Head of caudate nucleus (tissue), 42 donors: Measurements from ENCODE around the gene CLVS2.

ENCODE experiments used
- DNase-seq, 42 donors: peaks; one replicate each; pipeline versions ENCODE4 v3.0.0 to v3.0.0-alpha.2; 2020 to 2021; ENCODE audit warnings: mixed read lengths in 7 of 42
- intact Hi-C: fragments of 100-400 bp; cut with DNase I; formaldehyde crosslinking; loops from one replicate; pipeline ENCODE4 v1.15.0; 2022

Gene CLVS2

DNA sequence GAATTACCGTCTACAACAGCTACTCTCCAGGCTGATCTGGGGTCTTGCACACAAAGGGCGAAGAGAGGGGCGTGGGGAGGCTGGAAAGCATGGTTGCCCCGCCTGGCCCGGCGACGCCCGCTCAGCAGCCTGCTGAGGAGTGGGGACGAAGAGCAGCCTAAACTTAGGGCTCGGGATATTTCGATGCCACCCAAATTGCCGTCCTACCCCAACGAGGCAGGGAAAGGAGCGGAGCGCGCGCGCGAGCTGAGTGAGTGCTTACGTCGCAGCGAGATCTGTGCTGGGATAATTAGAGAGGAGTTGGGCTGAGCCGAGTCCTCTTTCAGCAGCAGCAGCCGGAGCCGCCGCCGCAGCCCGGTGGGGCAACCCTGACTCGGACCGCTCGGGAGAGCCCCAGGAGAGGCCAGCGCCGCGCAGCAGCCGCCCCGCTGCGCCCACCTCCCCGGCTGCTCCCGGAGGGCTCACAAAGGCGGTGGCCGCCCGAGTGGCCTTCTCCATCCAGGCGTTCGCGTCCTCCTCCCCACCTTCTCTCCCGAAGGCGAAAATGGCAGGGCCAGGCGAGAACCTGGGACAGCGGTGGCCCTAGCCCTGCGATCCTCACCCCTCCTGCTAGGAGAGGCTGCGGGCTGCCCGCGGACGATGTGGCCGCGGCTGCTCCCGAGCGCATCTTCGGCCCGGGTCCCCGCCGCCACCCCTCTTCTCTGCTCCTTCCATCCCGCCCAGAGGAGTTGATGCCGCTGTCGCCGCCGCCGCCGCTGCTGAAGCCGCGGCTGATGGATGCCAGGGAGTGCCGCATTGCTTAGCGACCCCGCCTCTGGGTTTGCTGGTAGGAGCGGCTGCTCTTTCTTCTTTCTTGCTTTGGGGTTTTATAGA, at the start of gene CLVS2:
TSS of gene CLVS2 (plus strand) at position 315 of the 873 bp plus-strand sequence. CDS start 1,543 bp downstream, outside the sequence.
- peak; percentile 39 to 89 (median 74) for DNase-seq
- intact Hi-C loops = no loop called here

- DNase-seq = peak in 17 of 42 donors; percentile 4 to 41 (median 17)
- intact Hi-C loops = no loop called here
Observed at GRCh38 chr6:122947355-122947754, 48.7 kb upstream of the CLVS2 start.

- no peak for DNase-seq
- intact Hi-C loops = no loop called here
Observed at GRCh38 chr6:122953766-122954165, 42.3 kb upstream of the CLVS2 start.

GRCh38 chr6:122956376-122956775, 39.7 kb upstream of the CLVS2 start:
- no peak for DNase-seq
- intact Hi-C loops = no loop called here

- DNase-seq = no peak
- intact Hi-C loops = no loop called here
Observed at GRCh38 chr6:122962000-122962624, 33.9 kb upstream of the CLVS2 start.

DNA sequence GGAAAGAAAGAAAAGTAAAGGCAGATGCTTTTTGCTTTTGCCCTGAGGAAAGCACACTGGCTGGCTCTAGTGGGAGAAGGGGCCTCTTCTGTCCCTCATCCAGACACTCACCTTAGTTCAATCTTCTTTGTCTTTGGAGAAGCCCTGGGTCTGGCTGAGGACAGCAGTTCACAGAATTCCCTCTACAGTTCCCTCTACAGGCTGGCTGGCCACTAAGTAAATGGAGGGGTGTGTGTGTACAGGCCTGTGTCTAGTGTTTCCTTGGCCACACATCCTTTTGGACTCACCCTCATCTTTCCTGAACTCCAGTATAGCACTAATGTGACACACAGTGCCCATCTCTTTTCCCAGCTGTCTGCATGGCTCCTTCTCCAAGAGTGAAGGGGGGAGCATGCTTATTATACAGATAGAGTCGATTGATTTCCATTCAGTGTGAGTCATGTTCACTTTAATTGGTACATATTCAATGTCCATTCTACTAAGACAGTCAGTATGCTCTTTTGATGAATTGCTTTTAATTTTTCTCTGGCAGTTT, 26.0 kb upstream of the CLVS2 start:
- no peak for DNase-seq
- intact Hi-C loops = no loop called here

DNA sequence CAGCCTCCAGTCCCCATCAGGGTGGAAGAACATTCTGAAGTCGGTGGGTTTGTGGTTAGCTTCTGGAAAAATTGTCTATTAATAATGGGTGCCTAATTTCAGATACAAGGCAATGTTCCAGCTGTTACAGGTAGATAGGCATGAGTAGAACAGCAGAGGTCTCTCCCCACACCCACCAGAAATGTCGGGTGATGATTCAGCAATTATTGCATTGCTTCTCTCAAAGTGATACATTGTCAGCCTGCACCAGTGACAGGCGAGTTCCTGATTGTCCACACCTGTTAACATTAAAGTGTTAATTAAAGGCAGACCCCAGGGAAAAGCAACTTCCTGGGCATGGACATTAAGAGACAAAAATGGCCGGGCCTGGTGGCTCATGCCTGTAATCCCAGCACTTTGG, 18.9 kb upstream of the CLVS2 start:
- no peak for DNase-seq
- intact Hi-C loops = no loop called here

GRCh38 chr6:122984393-122984792, 11.6 kb upstream of the CLVS2 start:
- no peak for DNase-seq
- intact Hi-C loops = no loop called here

DNA sequence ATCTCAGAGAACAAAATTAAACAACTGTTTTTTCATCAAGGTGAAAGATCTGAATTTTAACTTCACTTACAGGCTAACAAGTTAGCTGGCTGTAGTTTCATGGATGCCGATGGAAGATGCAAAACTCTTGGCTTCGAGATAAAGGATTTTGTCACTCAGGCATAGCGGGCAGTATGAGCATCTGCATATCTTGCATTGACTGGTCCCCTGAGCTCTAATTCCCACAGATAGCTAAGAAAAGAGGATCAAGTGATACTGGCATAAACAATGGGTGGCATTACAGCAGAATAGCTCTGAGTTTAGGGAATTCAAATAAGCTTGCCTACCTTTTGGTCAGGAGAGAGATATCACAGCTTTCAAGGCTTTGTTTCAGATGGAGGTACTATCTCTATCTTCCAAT, 1.8 kb upstream of the CLVS2 start:
- intact Hi-C loops = no loop called here
- DNase-seq = no peak

- peak; percentile 9 to 78 (median 44) for DNase-seq
Observed at GRCh38 chr6:122996794-122997505, 915 bp downstream of the CLVS2 start.

DNA sequence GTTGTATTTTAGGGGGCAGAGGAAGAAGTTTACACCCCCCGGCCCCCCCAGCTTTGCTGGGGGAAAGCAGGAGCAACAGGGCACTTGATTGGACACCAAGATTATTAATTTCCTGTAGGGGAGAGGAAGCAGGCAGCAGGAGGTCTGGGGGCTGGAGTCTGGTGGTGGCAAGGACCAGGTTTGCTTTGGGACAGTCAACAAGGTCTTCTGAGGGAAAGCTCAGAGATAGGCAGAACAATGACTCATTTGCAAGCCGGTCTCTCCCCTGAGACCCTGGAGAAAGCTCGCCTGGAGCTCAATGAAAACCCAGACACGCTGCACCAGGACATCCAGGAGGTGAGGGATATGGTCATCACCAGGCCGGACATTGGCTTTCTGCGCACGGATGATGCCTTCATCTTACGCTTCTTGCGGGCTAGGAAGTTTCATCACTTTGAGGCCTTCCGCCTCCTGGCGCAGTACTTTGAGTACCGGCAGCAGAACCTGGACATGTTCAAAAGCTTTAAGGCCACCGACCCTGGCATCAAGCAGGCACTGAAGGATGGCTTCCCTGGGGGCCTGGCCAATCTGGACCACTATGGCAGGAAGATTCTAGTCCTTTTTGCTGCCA, 1.6 kb downstream of the CLVS2 start:
- intact Hi-C loops = no loop called here
- peak in 13 of 42 donors; percentile 2 to 44 (median 10) for DNase-seq

More at GRCh38 chr6:122996794-122997505, 915 bp downstream of the CLVS2 start:
- intact Hi-C loops = no loop called here

GRCh38 chr6:122998403-122998975, 2.5 kb downstream of the CLVS2 start:
- intact Hi-C loops = no loop called here
- peak in 1 of 42 donors; percentile 7 for DNase-seq

GRCh38 chr6:123000244-123000770, 4.3 kb downstream of the CLVS2 start:
- DNase-seq = no peak
- intact Hi-C loops = no loop called here

DNA sequence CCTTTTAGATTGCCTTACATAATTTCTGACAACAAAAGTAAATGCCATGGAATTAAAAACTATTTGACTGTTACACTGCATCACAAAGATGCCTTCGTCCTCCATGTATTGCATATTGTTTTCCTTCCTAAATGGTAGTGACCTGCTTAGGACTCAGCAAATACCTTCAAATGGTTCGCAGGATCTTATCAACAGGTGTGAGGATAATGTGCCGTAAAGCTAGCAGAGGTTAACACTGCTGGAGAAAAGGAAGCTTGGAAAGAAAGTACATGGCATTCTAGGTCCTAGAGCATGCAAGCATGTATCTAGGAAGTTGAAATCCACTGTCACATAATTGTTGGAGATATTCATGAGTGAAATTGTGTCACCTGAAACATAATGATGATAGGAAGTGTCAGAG, 5.5 kb downstream of the CLVS2 start:
- intact Hi-C loops = no loop called here

DNA sequence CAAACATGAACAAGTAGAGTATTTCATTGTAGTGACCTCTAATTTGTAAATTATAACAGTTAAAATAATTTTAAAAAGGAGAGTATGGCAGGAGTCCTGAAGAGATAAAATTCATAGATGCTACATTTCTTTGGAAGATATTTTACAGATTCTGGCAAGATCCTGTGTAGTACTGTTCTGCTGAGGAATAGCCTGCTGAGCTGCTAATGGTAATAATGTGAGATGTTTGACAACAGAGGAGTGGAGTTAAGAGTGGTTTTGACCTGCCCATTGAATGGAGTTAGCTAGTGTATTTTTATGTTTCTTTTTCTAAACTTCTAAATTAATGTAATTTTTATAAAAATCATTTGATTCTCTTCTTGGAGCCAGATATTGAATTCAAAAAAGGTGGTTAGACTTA, 11.8 kb downstream of the CLVS2 start:
- DNase-seq = no peak
- intact Hi-C loops = no loop called here

More for the DNA sequence above, 5.5 kb downstream of the CLVS2 start:
- no peak for DNase-seq

DNA sequence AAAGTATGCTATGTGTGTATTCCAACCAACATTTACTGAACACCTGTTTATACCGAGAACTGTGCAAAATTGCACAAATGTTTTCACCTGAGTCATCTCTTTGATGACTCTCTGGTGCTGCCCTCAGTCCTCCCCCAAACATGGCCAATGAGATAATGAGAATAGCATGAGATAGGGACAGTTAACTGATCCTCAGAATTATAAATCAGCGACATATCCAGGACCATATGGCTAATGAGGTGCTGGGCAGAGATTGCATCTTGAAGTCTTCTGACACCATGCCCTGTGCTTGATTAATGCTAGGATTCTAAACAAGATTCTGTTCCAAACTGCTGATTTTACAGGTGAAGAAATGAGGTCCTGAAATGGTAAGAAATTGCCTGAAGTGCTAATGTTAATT, 13.0 kb downstream of the CLVS2 start:
- intact Hi-C loops = no loop called here
- no peak for DNase-seq

DNA sequence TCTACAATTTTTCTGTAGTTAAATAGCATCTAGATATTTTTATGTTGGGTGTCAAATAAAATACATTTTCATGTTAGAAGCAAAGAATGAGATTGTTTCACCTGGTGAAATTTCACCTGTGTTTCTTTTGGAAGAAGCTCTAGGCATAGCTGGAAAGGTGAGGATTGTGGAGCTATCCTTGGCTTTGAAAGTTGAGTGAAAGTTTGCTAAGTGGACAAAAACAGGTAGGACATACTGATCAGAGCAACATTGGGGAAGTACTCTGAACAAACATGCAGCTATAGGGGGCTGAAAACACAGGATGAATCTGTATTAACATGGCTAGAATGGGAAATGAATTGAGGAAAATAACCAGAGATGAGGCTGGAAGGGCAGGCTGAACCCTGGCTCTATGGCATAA, 18.8 kb downstream of the CLVS2 start:
- intact Hi-C loops = no loop called here
- DNase-seq = no peak

DNA sequence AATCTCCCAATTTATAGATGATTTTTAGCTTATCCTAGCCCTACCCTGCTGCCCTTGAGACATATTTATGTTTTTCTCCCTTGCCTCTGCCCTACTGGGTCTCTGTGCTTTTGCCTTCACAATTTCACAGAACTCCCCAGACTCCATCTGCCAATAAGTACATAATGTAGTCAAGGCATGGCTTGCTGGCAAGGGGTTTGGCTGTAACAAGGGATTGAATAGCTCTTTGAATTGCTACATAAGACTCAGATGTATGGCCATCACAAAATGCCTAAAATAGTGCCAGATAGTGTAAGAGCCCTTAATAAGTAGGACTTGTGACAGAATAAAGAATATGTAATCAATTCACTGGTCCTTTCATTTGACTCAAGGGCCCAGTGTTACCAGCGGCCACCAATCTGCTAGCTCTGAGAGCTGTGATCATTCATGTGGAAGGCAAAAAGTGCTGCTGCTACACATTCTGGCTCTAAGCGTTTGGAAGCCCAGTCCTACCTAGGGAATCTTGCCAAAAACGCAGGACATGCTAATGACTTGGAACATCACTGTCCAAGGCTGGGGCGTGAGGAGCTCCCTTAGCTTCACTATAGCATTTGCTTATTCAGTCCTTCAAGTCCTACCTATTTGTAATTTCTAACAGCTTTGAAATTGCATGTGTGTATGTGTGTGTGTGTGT, 20.5 kb downstream of the CLVS2 start:
- DNase-seq = peak in 38 of 42 donors; percentile 3 to 71 (median 35)
- intact Hi-C loops = no loop called here
